ENCODE measurements around the gene ITPKB. TPM values are rescaled to one million over a fixed set of nuclear protein-coding genes. Genes with fewer than 3 reads are reported as not detected.

The ITPKB gene
- total and polyA plus RNA-seq, 2 experiments from 2014 or later: 0.31 to 5.2 TPM

DNA sequence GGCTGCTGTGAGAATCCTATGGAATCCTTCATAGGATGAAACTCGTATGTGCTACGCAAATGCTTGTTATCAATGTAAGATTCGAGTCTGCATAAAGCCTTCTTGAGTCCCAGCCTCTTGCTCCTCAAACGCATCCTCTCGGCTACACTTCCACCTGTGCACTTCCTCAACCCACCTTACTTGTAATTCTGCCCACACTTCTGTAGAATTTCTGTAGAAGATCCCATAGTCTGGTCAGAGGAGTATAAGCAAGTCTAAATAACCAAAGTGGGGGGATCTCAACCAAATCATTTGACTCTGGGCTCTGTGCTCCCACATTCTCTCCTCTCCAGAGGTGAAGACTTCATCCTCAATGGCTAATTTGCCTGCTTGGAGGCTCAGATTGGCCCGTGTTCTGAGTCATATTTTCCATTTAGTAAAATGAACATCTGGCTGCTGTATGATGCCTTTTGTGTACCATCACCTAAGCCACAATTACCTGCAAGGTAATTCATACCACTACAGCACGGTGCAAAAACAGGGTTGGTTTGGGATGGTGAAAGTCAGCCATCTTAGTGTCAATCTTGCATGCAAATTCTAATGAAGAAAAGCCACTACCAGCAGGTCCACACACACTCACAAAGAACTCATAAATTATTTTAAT lies 63.2 kb downstream of the ITPKB start:
- TF ChIP-seq NANOG (IDR thresholded peaks at IDR 0.05; ENCODE audit: borderline replicate concordance): no peak
- TF ChIP-seq POLR2AphosphoS5 (IDR thresholded peaks at IDR 0.05; ENCODE audit: low read depth): no peak
- TF ChIP-seq, protein P1, sequence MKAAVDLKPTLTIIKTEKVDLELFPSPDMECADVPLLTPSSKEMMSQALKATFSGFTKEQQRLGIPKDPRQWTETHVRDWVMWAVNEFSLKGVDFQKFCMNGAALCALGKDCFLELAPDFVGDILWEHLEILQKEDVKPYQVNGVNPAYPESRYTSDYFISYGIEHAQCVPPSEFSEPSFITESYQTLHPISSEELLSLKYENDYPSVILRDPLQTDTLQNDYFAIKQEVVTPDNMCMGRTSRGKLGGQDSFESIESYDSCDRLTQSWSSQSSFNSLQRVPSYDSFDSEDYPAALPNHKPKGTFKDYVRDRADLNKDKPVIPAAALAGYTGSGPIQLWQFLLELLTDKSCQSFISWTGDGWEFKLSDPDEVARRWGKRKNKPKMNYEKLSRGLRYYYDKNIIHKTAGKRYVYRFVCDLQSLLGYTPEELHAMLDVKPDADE (IDR thresholded peaks at IDR 0.05): no peak
- no peak for TF ChIP-seq EZH2phosphoT487 (IDR thresholded peaks at IDR 0.05; ENCODE audit: unreplicated experiment)
- no peak for TF ChIP-seq ZNF331 (CRISPR knock-in tag; IDR thresholded peaks at IDR 0.05; ENCODE audit: low read depth)
- TF ChIP-seq EZH2 (IDR thresholded peaks at IDR 0.05; ENCODE audit: low read depth, unreplicated experiment): no peak
- TF ChIP-seq, protein P2, sequence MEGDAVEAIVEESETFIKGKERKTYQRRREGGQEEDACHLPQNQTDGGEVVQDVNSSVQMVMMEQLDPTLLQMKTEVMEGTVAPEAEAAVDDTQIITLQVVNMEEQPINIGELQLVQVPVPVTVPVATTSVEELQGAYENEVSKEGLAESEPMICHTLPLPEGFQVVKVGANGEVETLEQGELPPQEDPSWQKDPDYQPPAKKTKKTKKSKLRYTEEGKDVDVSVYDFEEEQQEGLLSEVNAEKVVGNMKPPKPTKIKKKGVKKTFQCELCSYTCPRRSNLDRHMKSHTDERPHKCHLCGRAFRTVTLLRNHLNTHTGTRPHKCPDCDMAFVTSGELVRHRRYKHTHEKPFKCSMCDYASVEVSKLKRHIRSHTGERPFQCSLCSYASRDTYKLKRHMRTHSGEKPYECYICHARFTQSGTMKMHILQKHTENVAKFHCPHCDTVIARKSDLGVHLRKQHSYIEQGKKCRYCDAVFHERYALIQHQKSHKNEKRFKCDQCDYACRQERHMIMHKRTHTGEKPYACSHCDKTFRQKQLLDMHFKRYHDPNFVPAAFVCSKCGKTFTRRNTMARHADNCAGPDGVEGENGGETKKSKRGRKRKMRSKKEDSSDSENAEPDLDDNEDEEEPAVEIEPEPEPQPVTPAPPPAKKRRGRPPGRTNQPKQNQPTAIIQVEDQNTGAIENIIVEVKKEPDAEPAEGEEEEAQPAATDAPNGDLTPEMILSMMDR (conservative IDR thresholded peaks at IDR 0.05; ENCODE audit: low read depth in 2 of 2): no peak
- no peak for TF ChIP-seq JUNB (IDR thresholded peaks at IDR 0.05; ENCODE audit: unreplicated experiment)
- TF ChIP-seq, protein P3, sequence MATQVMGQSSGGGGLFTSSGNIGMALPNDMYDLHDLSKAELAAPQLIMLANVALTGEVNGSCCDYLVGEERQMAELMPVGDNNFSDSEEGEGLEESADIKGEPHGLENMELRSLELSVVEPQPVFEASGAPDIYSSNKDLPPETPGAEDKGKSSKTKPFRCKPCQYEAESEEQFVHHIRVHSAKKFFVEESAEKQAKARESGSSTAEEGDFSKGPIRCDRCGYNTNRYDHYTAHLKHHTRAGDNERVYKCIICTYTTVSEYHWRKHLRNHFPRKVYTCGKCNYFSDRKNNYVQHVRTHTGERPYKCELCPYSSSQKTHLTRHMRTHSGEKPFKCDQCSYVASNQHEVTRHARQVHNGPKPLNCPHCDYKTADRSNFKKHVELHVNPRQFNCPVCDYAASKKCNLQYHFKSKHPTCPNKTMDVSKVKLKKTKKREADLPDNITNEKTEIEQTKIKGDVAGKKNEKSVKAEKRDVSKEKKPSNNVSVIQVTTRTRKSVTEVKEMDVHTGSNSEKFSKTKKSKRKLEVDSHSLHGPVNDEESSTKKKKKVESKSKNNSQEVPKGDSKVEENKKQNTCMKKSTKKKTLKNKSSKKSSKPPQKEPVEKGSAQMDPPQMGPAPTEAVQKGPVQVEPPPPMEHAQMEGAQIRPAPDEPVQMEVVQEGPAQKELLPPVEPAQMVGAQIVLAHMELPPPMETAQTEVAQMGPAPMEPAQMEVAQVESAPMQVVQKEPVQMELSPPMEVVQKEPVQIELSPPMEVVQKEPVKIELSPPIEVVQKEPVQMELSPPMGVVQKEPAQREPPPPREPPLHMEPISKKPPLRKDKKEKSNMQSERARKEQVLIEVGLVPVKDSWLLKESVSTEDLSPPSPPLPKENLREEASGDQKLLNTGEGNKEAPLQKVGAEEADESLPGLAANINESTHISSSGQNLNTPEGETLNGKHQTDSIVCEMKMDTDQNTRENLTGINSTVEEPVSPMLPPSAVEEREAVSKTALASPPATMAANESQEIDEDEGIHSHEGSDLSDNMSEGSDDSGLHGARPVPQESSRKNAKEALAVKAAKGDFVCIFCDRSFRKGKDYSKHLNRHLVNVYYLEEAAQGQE (IDR thresholded peaks at IDR 0.05; ENCODE audit: unreplicated experiment): no peak
- no peak for TF ChIP-seq CREB1 (CRISPR knock-in tag; IDR thresholded peaks at IDR 0.05; ENCODE audit: low read depth)
- TF ChIP-seq, protein P4, sequence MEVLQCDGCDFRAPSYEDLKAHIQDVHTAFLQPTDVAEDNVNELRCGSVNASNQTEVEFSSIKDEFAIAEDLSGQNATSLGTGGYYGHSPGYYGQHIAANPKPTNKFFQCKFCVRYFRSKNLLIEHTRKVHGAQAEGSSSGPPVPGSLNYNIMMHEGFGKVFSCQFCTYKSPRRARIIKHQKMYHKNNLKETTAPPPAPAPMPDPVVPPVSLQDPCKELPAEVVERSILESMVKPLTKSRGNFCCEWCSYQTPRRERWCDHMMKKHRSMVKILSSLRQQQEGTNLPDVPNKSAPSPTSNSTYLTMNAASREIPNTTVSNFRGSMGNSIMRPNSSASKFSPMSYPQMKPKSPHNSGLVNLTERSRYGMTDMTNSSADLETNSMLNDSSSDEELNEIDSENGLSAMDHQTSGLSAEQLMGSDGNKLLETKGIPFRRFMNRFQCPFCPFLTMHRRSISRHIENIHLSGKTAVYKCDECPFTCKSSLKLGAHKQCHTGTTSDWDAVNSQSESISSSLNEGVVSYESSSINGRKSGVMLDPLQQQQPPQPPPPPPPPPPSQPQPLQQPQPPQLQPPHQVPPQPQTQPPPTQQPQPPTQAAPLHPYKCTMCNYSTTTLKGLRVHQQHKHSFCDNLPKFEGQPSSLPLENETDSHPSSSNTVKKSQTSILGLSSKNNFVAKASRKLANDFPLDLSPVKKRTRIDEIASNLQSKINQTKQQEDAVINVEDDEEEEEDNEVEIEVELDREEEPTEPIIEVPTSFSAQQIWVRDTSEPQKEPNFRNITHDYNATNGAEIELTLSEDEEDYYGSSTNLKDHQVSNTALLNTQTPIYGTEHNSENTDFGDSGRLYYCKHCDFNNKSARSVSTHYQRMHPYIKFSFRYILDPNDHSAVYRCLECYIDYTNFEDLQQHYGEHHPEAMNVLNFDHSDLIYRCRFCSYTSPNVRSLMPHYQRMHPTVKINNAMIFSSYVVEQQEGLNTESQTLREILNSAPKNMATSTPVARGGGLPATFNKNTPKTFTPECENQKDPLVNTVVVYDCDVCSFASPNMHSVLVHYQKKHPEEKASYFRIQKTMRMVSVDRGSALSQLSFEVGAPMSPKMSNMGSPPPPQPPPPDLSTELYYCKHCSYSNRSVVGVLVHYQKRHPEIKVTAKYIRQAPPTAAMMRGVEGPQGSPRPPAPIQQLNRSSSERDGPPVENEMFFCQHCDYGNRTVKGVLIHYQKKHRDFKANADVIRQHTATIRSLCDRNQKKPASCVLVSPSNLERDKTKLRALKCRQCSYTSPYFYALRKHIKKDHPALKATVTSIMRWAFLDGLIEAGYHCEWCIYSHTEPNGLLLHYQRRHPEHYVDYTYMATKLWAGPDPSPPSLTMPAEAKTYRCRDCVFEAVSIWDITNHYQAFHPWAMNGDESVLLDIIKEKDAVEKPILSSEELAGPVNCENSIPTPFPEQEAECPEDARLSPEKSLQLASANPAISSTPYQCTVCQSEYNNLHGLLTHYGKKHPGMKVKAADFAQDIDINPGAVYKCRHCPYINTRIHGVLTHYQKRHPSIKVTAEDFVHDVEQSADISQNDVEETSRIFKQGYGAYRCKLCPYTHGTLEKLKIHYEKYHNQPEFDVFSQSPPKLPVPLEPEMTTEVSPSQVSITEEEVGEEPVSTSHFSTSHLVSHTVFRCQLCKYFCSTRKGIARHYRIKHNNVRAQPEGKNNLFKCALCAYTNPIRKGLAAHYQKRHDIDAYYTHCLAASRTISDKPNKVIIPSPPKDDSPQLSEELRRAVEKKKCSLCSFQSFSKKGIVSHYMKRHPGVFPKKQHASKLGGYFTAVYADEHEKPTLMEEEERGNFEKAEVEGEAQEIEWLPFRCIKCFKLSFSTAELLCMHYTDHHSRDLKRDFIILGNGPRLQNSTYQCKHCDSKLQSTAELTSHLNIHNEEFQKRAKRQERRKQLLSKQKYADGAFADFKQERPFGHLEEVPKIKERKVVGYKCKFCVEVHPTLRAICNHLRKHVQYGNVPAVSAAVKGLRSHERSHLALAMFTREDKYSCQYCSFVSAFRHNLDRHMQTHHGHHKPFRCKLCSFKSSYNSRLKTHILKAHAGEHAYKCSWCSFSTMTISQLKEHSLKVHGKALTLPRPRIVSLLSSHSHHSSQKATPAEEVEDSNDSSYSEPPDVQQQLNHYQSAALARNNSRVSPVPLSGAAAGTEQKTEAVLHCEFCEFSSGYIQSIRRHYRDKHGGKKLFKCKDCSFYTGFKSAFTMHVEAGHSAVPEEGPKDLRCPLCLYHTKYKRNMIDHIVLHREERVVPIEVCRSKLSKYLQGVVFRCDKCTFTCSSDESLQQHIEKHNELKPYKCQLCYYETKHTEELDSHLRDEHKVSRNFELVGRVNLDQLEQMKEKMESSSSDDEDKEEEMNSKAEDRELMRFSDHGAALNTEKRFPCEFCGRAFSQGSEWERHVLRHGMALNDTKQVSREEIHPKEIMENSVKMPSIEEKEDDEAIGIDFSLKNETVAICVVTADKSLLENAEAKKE (CRISPR knock-in tag; IDR thresholded peaks at IDR 0.05): no peak
- TF ChIP-seq ZNF114 (CRISPR knock-in tag; IDR thresholded peaks at IDR 0.05): no peak
- no peak for TF ChIP-seq STAT1 (IDR thresholded peaks at IDR 0.05; ENCODE audit: unreplicated experiment)
- Mint-ChIP-seq H3K9me3 (no peaks in the 10 kb centered on the region), H3K4me1 (peaks cover 40% of the 10 kb centered on the region), H3K4me3 (no peak overlapping the region), H3K27ac (no peak overlapping the region), H3K36me3 (ENCODE audit: low read depth) (no peaks in the 10 kb centered on the region), H3K27me3 (ENCODE audit: insufficient read depth, low read depth, poor library complexity) (peaks cover 30% of the 10 kb centered on the region)
- Histone ChIP-seq H2AFZ (no peak overlapping the region), H3K9me2 (ENCODE audit: insufficient read depth) (no peaks in the 10 kb centered on the region), H3K79me2 (replicated peaks; ENCODE audit: insufficient read depth) (no peaks in the 10 kb centered on the region), H3K4me2 (no peak overlapping the region), H3F3A (replicated peaks; ENCODE audit: low read depth) (no peaks in the 10 kb centered on the region), H3K4me1 (ENCODE audit: insufficient read depth) (peaks cover 8% of the 10 kb centered on the region), H4K20me1 (replicated peaks; ENCODE audit: insufficient read depth) (no peaks in the 10 kb centered on the region), H3K27ac (ENCODE audit: low read depth) (no peak overlapping the region), H3K4me3 (no peak overlapping the region), H3K36me3 (ENCODE audit: insufficient read depth) (no peaks in the 10 kb centered on the region), H3K27me3 (ENCODE audit: insufficient read depth) (peaks cover 25% of the 10 kb centered on the region)
- DNase-seq (ENCODE audit: low spot score): no peak
- no peak for ATAC-seq

Data from GM23338 (cell line).